Heart right ventricle (tissue), 16 donors: ENCODE measurements around the gene RCC2. TPM values are rescaled to one million over a fixed set of nuclear protein-coding genes. Genes with fewer than 3 reads are reported as not detected.

ENCODE experiments used
- ATAC-seq, 8 donors: fragments of 200-7000 bp; cut with Tn5 transposase; one replicate each; pipeline ENCODE4 v1.9.1; 2020; ENCODE audit warnings: mild to moderate bottlenecking in 8 of 8, moderate library complexity in 8 of 8, moderate number of reproducible peaks in 1 of 8
- DNase-seq, 2 donors: peaks; one replicate each; pipeline ENCODE4 v3.0.0-alpha.2; 2020
- H3K27ac ChIP-seq, 10 donors: fragments of 200-600 bp; sonication (generic) in 2 of 10; one replicate each; pipeline versions ENCODE4 v1.5.0 to v1.8.0; 2020 to 2022; ENCODE audit warnings: mild to moderate bottlenecking in 3 of 10
- H3K27me3 ChIP-seq, 7 donors: fragments of 200-600 bp; one replicate each; pipeline ENCODE4 v1.8.0; 2021 to 2022; ENCODE audit warnings: mild to moderate bottlenecking in 2 of 7
- H3K36me3 ChIP-seq, 9 donors: fragments of 200-600 bp; sonication (generic) in 1 of 9; one replicate each; pipeline versions ENCODE4 v1.5.0 to v1.8.0; 2020 to 2022; ENCODE audit warnings: mild to moderate bottlenecking in 2 of 9
- H3K4me1 ChIP-seq, 9 donors: fragments of 200-600 bp; sonication (generic) in 1 of 9; one replicate each; pipeline versions ENCODE4 v1.5.0 to v1.8.0; 2020 to 2022; ENCODE audit warnings: mild to moderate bottlenecking in 4 of 9
- H3K4me3 ChIP-seq, 10 donors: fragments of 200-600 bp; sonication (generic) in 2 of 10; one replicate each; pipeline versions ENCODE4 v1.5.0 to v1.8.0; 2020 to 2022; ENCODE audit warnings: mild to moderate bottlenecking in 7 of 10, moderate library complexity in 2 of 10
- H3K9me3 ChIP-seq, 11 donors: fragments of 200-600 bp in 10 of 11; sonication (generic) in 2 of 11; one replicate each; pipeline versions ENCODE4 v1.5.0 to v1.8.0; 2013 to 2022; ENCODE audit warnings: mild to moderate bottlenecking in 2 of 11, control low read depth in 1 of 11, moderate library complexity in 1 of 11
- WGBS, 2 donors: extraction: QIAGEN DNeasy Blood & Tissue Kit; methylation state at CpG; one replicate each; pipeline ENCODE4 v1.1.7; 2013; ENCODE audit warnings: inconsistent platforms in 1 of 2; 5-methylcytosine and 5-hydroxymethylcytosine counted together
- intact Hi-C, 10 donors: fragments of 100-400 bp; cut with DNase I; formaldehyde crosslinking; loops; one replicate each; pipeline versions ENCODE4 v1.11.1 to v1.14.2; 2022
- polyA plus RNA-seq, 2 donors: library from polyadenylated mRNA; stranded (reverse); fragments of 200-250 nt; gene quantifications; one replicate each; pipeline ENCODE4 v1.2.3, GENCODE V29; 2013
- total RNA-seq, 10 donors: library from RNA; stranded (reverse); fragmentation: NEBNext Ultra II Directional in 3 of 10; extraction: Animal tissue kit (Norgen Biotek cat#: 25700) in 3 of 10; gene quantifications; one replicate each; pipeline versions ENCODE4 v1.2.1 to v1.2.4, GENCODE V29; 2021 to 2023
- TF ChIP-seq, protein P1 (sequence below), 9 donors: fragments of 200-600 bp; sonication (generic) in 2 of 9; IDR thresholded peaks; one replicate each; pipeline versions ENCODE4 v1.5.0 to v1.8.0; 2021 to 2022; ENCODE audit warnings: antibody characterized with exemption in 9 of 9, mild to moderate bottlenecking in 5 of 9, moderate library complexity in 1 of 9
- donor health status: Arrhythmogenic right ventricular cardiomyopathy.
- donor health status: ischemic (EF 13 %, LVEDD 7.1; RV severe dilation, severe dysfunction).
- donor health status: healthy with polysubstance abuse.
- donor health status: DM: no; HTN: yes; CAD: no.
- donor health status: DM: no; HTN: no; CAD: no.
- donor health status: ischemic (EF 25% LVEDD 6.9; RV normal size, moderate dysfunction).
- donor health status: ischemic (EF 25% LVEDD 5.7; RV mildly dilated, moderate dysfunction).
- donor health status: healthy.
- donor health status: DM: yes; HTN: yes; CAD: no.
- donor health status: Ischemic cardiomyopathy.
- donor health status: ischemic (EF 35%, LVEDD 5.7; RV mildly dilated, moderate dysfunction).
- donor health status: nonischemic (EF 11% LVEDD 7.7; RV severe dilation, severe dysfunction).
- donor health status: DM: yes; HTN: yes; CAD: no.
- donor health status: PGD.
- donor health status: ischemic (EF 29% LVEDD 5.4; RV normal size, mild dysfunction).
- donor health status: nonischemic (EF 23%, LVEDD 6.1; RV moderate dilation, normal function).

RCC2 gene
- total and polyA plus RNA-seq, 12 donors = 9.0 to 25.3 (median 11.4) TPM

DNA sequence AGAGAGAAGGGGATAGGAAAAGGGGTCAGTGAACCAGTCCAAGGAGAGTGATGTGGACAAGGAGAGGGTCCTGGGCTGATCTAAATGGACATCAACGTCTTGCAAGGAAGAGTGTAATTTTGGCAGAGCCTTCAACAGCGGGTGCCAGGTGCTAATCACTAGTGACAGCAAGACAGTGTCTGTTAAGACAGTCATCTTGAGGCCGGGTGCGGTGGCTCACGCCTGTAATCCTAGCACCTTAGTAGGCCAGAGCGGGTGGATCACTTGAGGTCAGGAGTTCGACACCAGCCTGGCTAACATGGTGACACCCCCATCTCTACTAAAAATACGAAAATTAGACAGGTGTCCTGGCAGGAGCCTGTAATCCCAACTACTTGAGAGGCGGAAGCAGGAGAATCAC is 79.7 kb downstream of the RCC2 start:
- Histone ChIP-seq H3K27ac (no peak overlapping the region), H3K9me3 (peaks cover 0 to 8% (median 0%) of the 10 kb centered on the region in 11 donors), H3K4me1 (peaks cover 0 to under 1% (median 0%) of the 10 kb centered on the region in 9 donors), H3K36me3 (peaks cover 0 to 5% (median 0%) of the 10 kb centered on the region in 9 donors), H3K4me3 (no peak overlapping the region), H3K27me3 (peaks cover 0 to 46% (median 12%) of the 10 kb centered on the region in 7 donors)
- intact Hi-C loops = no loop called here
- DNase-seq = no peak
- 82 to 85% methylated on average over 9 of the region's 9 CpGs for WGBS, 2 donors
- TF ChIP-seq, protein P1, sequence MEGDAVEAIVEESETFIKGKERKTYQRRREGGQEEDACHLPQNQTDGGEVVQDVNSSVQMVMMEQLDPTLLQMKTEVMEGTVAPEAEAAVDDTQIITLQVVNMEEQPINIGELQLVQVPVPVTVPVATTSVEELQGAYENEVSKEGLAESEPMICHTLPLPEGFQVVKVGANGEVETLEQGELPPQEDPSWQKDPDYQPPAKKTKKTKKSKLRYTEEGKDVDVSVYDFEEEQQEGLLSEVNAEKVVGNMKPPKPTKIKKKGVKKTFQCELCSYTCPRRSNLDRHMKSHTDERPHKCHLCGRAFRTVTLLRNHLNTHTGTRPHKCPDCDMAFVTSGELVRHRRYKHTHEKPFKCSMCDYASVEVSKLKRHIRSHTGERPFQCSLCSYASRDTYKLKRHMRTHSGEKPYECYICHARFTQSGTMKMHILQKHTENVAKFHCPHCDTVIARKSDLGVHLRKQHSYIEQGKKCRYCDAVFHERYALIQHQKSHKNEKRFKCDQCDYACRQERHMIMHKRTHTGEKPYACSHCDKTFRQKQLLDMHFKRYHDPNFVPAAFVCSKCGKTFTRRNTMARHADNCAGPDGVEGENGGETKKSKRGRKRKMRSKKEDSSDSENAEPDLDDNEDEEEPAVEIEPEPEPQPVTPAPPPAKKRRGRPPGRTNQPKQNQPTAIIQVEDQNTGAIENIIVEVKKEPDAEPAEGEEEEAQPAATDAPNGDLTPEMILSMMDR (IDR thresholded peaks at IDR 0.05) = no peak
- ATAC-seq = no peak

GRCh38 chr1:17359031-17359430 is 80.4 kb downstream of the RCC2 start:
- intact Hi-C loops = no loop called here
- 36 to 47% methylated on average over 11 of the region's 11 CpGs for WGBS, 2 donors
- Histone ChIP-seq H3K27me3 (peaks cover 0 to 48% (median 12%) of the 10 kb centered on the region in 7 donors), H3K9me3 (peaks cover 0 to under 1% (median 0%) of the 10 kb centered on the region in 11 donors), H3K36me3 (peaks cover 0 to 5% (median 0%) of the 10 kb centered on the region in 9 donors), H3K4me3 (no peak overlapping the region), H3K27ac (no peak overlapping the region), H3K4me1 (no peaks in the 10 kb centered on the region)
- no peak for ATAC-seq
- DNase-seq = no peak
- TF ChIP-seq, protein P1 (IDR thresholded peaks at IDR 0.05) = no peak

DNA sequence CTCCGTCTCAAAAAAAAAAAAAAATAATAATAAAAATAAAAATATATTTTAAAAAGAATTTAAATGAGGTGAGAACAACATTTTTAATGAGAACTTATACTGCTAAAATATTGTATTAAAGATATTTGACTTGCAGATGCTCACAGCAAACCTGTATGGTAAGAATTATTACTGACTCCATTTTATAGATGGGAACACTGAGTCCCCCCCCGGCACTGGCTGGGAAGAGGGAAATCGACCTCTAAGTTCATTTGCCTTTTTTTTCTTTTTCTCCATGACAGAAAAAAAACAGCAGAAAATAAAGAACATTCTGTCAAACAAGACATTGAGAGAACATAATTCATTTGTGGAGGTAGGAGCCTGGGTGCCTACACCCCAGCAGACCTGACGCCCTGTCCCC is 80.9 kb downstream of the RCC2 start:
- 80 to 81% methylated on average over 3 to 4 of the region's 4 CpGs for WGBS, 2 donors
- DNase-seq = no peak
- intact Hi-C loops = no loop called here

More for the DNA sequence above, 80.9 kb downstream of the RCC2 start:
- no peaks in the 10 kb centered on the region for H3K4me1 ChIP-seq
- TF ChIP-seq, protein P1 (IDR thresholded peaks at IDR 0.05) = no peak
- H3K9me3 ChIP-seq = no peaks in the 10 kb centered on the region
- no peak overlapping the region for H3K4me3 ChIP-seq
- ATAC-seq = no peak
- peaks cover 0 to 48% (median 8%) of the 10 kb centered on the region in 7 donors for H3K27me3 ChIP-seq
- no peak overlapping the region for H3K27ac ChIP-seq
- peaks cover 0 to 5% (median 0%) of the 10 kb centered on the region in 9 donors for H3K36me3 ChIP-seq

Other genes starting within 250 kb of the RCC2 start
- gene PADI1, start 234.5 kb downstream of the RCC2 start, total RNA-seq = not detected
- gene PADI1, start 234.5 kb downstream of the RCC2 start, polyA plus RNA-seq = under 1 TPM in 1 of 2 donors, not detected in 1; 0.01 TPM
- gene PADI3, start 190.6 kb downstream of the RCC2 start, total RNA-seq = not detected
- not detected for gene PADI3, start 190.6 kb downstream of the RCC2 start, polyA plus RNA-seq
- gene PADI4, start 131.5 kb downstream of the RCC2 start, total RNA-seq = 1 to 10 TPM in 2 of 10 donors, under 1 TPM in 7, not detected in 1; 0.15 to 3.0 (median 0.61) TPM
- under 1 TPM in 1 of 2 donors, not detected in 1; 0.06 TPM for gene PADI4, start 131.5 kb downstream of the RCC2 start, polyA plus RNA-seq
- not detected for gene PADI6, start 67.5 kb downstream of the RCC2 start, total RNA-seq
- not detected for gene PADI6, start 67.5 kb downstream of the RCC2 start, polyA plus RNA-seq
- 10 to 100 TPM; 45.4 to 65.0 (median 49.4) TPM for gene ARHGEF10L, start 100.0 kb upstream of the RCC2 start, total RNA-seq
- 10 to 100 TPM; 52.8 to 68.4 TPM for gene ARHGEF10L, start 100.0 kb upstream of the RCC2 start, polyA plus RNA-seq